SK-MEL-5 (cell line): ENCODE data around the gene HOXD1. TPM values are rescaled to one million over a fixed set of nuclear protein-coding genes. Genes with fewer than 3 reads are reported as not detected.

Experiments used
- DNase-seq: peaks from one replicate; pipeline ENCODE4 v3.0.0-alpha.2; 2016; ENCODE audit warnings: low read depth, low spot score
- in situ Hi-C: cut with HindIII; loops from 2 replicates; pipeline ENCODE4 v1.10.0; 2016; ENCODE audit warnings: low sequenced_read_pairs, high pct_unique_total_duplicates, low pct_unique_long_range_greater_than_20kb
- total RNA-seq: library from RNA; depleted of rRNA; stranded (reverse); fragments of >200 nt; shearing (Covaris generic); gene quantifications from 2 replicates; pipeline ENCODE4 v1.2.3, GENCODE V29; 2014

The HOXD1 gene
- total RNA-seq, 1 experiment from 2014 or later = 10.3 TPM

DNA sequence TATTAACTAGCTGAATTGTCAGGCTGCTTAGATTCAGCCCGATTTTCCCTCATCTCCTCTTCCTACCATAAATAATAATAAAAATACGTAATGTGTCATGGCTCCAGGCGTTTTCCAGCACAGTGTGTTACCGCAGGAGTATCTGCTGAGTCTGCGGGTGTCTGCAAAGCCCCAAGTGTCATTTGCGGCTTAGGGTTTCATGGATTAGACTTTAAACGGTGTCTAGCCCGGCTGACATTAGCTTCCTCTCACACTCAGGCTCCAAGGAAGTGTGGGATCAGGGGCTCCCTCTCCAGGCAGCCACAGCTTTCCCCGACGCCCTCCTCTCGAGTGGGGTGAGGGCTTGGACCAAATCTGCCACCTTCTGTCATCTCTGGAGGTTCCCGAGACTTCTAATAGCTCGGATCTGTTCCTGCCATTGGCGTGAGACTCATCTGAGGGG, 14.1 kb upstream of the HOXD1 start:
- DNase-seq = no peak
- in situ Hi-C loops = no loop called here

DNA sequence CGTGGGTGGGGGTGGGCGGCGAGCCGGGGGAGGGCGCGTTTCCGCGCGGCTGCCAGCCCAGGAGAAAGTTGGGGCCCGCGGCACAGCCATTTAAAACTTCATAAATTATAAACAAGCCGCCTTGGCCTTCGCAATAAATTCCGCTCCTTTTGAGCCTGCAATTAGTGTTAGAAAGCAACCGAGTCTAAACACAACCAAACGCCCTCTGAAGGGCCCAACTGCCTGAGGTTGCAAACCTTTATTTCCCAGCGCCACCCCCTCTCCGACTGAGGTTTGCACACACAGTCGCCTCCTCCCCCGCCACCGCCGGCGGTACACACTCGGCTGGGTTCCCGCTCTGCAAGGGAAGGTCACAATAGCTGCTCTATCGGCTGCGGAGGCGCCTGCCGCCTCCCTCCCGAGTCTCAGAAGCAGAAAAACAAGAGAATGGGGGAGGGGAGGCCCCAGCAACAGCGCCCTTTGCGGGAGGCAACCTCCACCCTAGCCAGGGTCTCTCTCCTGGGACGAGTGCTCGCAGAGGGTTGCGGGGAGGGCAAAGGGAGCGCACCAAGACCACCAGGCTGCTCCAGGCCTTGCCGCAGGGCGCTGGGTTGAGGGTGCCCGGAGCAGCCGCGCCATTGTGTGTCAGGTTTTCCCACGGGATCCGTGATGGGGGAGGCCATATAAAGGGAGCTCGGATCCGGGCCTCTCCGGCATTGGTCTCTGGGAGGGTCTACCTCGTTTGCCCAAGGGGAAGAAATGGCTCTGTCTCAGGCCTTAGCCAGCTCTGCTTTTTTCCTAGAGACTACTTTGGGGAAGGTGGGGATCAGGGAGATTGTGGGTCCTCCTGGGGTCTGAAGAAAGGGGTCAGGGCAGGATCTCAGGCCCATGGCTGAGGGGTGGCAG, 13.4 kb upstream of the HOXD1 start:
- in situ Hi-C loops = no loop called here
- no peak for DNase-seq

DNA sequence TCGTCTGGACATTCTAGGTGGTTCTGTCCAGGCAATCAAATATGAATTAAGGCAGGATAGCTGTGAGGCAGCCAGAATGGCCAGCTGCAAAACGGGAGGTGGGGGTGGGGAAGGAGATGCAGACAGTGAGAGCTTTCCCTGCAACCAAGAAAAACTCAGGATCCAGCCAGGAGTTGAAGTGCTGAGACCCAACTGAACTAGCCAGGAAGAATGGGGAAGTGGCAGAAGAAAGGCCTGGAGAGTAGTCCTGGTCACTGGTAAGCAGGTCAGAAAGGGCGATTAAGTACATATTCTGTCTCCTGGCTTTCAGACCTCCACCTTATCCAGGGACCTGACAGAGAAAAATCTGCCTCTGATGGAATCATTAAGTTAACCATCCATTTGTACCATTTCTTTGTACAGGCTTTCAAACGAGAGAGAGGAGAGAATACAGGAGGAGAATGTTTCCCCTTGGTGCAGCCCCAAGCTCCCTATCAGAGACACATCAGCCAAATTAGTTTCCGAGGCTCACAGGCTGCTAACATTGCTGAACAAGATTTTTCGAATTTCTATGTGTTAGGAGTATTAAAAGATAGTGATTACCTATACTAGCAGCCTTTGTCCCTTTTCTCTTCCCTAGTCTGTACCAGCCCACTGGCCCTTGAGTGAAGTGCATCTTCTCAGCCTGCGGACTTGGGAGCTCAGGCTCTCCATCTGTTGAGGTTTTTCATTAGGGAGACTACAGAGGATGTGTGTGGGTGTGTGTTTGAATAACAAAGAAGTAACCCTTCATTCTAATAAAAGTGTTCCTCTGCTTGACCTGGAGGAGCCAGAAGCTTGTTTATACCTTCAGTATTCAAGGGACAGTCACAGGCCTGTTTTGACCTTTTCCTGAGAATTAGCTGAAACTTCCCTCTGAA, 12.5 kb upstream of the HOXD1 start:
- DNase-seq = no peak
- in situ Hi-C loops = no loop called here

DNA sequence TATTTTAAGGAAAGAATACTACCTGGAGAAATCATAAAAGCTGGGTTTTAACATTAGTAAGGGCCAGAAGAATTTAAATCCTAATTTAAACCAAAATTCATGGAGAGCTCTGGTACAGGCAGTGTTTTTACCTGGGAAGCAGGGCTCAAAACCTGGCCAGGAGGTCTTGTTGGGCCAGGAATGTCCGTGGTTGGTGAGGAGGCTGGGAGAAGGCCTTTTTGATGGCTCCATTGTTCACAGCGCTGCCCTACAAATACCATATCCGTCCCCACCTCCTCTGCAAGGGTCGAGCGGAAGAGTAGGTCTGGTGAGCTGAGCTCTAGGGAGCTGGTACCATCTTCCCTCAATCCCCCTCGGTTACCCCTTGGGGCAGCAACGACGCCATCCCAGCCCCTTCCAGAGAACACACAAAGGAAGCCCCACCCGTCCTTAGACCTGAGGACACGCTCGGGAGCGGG, 10.9 kb upstream of the HOXD1 start:
- DNase-seq = no peak
- in situ Hi-C loops = no loop called here

DNA sequence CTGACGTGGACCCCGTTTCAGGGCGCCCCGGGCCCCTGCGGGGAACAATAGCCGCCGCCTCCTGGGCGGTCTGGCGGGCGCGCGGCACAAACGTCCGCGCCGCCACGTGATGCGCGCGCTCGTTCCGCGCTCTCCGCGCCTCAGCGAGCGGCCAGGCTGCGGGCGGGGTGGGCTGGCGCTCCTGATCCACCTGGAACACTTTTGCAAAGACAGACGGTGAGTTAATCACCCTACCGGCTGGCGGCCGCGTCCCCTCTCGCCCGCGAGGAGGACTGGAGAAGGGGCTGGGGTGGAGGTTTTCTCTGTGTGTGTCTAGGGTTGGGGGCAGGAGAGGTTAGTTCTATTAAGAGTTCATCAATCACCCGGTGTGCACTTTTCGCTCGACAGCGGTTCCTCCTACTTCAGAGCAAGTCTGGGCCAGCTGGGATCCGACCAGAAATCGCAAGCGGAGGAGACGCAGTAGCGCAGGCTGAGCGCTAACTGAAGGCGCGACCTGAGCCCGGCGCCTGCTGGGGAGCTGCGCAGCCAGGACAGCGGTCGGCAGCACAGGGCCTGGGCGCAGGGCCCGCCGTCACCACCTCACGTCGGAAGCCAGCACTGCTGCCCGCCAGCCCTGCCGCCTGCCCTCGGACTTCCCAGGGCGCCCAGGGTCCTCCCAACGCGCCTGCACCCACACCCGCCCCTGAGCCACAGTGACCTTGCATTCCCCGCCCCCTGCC, 10.3 kb upstream of the HOXD1 start:
- DNase-seq = no peak
- in situ Hi-C loops = no loop called here

DNA sequence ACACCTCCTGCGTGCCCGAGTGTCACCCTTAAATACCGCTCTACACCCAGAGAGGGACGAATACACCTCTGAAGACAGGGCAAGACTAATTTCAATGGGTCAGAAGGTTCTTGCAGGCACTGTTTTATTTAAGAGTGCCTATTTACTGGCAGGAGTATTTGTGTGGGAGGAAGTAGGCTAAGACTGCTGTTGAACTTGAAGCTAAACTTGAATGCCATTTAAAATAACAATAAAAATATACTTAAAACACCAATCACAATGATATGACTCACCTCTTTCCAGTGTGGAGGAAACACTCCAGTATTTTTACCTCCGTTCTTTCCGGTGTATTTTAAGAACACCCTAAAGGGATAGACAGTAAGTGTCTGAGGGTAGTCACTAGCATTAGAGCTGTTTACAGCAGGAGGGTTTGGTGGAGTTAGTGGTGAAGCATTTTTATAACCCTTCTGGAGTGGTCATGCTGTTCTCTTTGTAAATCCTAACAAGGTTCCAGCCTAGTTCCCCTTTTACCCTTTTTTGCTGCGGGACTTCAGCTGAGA, 9.6 kb upstream of the HOXD1 start:
- DNase-seq = no peak
- in situ Hi-C loops = no loop called here

DNA sequence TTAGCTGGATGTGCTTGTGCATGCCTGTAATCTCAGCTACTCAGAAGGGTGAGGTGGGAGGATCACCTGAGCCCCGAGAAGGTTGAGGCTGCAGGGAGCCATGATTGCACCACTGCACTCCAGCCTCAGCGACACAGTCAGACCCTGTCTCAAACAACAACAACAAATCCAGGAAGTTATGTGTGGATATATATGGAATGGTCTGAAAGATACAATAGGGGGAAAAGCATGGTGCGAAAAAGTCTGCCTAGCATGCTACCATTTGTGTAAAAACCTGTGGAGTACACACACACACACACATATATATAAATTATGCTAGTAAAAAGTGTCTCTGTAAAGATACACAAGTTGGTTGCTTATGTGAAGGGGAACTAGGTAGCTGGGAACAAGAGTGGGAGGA, 6.9 kb upstream of the HOXD1 start:
- in situ Hi-C loops = no loop called here
- no peak for DNase-seq

DNA sequence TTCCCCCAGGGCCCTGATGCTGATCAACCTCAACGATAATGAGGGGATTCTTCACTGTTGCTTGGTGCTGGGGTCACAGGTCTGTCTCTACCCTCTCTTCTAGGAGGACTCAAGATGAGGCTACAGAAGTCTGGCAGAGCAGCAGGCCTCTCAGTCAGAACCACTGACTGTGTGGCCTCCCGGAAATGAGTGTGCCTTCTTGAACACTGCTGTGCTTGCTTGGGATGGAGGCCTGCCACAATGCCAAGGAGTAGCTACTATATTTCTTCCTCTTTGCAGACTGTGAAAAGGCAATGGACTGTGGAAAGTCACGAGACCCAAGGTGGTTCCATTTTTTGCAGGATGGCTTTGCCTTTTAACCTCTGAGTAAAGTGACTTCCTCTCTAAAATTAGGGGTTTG, 5.8 kb upstream of the HOXD1 start:
- DNase-seq = no peak
- in situ Hi-C loops = no loop called here

DNA sequence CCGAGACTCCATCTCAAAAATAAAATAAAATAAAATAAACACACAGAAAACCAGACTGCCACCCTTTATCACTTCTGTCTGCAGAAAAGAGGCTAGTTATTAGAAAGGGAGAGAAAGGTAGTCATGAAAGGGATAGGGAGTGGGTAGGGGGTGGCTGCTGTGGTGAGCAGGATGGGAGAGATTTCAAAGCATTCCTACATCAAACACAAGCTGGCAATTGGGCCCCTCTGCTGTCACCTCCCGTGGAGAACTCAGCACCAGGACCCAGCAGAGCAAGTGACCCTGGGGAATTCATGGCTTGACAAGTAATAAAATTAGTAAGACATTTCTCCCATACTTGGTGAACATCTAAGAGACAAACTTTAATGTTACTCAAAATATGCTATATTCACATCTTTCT, 3.7 kb upstream of the HOXD1 start:
- in situ Hi-C loops = no loop called here
- no peak for DNase-seq

DNA sequence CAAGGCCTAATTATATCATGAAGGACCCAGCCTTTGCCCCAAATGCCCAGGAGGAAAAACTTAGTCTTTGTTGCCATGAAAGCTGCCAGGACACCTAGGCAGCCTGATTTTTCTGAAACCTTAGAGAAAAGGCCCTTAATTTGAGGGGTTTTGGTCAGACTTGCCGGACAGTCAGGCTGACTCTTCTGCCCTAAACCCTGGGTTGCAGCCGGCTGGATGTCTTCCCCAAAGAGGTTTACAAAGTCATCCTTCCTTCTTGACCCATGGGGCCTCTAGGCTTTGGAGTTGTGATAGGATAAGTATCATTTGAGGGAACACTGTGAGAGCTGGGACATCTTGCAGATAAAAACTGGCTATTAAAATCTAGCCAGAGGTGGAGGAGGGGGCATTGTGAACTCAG, 2.4 kb upstream of the HOXD1 start:
- no peak for DNase-seq
- in situ Hi-C loops = no loop called here

DNA sequence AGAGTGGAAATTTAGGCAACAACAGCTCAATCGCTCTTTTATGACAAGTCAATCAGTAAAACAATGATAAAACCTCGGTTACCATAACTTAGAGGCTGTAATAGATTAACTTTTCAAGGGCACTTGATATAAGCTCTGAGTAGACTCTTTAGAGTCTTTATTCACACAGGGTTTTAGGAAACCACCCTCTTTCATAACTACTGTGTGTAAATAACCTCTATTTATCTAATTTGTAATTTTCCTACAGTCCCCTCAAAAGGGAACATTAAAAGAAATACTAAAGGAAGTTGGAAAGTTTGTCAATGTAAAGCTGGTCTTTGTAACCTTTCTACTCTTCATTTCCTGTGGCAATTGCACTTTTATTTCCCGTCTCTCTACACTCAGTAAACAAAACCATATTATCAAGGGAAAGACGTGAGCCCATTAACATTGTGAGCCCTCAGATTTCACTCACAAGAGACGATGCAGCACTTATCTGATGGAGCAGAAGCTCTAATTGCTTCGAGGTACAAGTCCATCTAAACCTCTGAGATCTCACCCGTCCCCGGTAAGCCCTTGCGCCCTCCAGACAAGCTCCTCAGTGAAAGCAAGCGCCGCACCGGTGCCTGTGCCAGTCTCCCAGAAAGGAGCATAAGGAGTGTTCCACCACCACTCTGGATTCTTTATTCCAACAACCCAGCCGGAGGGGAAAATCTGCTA, 1.1 kb upstream of the HOXD1 start:
- DNase-seq = peak; percentile 42
- in situ Hi-C loops = no loop called here

DNA sequence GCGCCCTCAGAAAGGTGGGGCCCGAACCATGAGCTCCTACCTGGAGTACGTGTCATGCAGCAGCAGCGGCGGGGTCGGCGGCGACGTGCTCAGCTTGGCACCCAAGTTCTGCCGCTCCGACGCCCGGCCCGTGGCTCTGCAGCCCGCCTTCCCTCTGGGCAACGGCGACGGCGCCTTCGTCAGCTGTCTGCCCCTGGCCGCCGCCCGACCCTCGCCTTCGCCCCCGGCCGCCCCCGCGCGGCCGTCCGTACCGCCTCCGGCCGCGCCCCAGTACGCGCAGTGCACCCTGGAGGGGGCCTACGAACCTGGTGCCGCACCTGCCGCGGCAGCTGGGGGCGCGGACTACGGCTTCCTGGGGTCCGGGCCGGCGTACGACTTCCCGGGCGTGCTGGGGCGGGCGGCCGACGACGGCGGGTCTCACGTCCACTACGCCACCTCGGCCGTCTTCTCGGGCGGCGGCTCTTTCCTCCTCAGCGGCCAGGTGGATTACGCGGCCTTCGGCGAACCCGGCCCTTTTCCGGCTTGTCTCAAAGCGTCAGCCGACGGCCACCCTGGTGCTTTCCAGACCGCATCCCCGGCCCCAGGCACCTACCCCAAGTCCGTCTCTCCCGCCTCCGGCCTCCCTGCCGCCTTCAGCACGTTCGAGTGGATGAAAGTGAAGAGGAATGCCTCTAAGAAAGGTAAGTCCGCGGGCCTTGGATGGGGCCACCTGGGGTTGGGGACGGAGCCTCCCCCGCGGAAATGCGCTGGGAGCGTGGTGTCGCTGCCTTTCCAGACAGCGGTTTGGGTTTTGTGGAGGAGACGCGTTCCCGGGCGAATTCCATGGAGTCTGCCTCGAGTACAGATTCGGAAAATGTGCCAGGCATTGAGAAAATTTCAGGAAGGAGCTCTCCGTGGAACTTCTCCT, 559 bp downstream of the HOXD1 start:
- in situ Hi-C loops = no loop called here
- DNase-seq = no peak

DNA sequence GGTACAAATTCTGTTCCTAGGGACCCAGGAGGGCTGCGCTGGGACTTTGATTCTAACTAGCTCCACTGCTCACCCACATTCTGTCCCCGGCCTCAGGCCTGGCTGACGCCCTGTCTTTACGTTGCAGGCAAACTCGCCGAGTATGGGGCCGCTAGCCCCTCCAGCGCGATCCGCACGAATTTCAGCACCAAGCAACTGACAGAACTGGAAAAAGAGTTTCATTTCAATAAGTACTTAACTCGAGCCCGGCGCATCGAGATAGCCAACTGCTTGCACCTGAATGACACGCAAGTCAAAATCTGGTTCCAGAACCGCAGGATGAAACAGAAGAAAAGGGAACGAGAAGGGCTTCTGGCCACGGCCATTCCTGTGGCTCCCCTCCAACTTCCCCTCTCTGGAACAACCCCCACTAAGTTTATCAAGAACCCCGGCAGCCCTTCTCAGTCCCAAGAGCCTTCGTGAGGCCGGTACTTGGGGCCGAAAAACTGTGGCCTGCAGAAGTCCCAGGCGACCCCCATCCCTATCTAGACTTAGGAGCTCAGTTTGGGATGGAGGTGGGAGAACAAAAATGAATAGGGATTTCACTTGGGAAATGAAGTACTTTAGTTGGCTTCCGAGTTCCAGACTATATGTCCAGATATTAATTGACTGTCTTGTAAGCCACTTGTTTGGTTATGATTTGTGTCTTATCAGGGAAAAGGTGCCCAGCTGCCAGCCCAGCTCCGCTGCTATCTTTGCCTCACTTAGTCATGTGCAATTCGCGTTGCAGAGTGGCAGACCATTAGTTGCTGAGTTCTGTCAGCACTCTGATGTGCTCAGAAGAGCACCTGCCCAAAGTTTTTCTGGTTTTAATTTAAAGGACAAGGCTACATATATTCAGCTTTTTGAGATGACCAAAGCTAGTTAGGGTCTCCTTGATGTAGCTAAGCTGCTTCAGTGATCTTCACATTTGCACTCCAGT, 1.5 kb downstream of the HOXD1 start:
- in situ Hi-C loops = no loop called here
- DNase-seq = no peak

DNA sequence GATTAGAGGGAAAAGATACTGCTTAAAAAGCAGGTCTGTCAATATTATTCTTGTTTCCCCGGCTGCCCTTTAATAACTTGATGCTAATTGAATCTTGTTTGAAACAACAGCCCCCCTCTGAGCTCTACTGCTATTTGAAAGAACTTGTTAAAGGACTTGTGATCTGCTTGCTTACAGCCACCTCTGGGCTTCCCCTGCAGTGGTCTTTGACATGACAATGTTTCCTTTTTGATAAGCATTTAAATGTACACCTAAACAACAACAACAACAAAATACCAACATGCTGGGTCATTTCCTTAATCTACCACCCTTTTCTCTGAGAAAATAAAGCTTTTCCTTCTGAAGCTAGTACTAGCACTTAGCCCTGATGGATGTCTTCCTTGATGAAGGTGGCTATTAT, 3.9 kb downstream of the HOXD1 start:
- in situ Hi-C loops = no loop called here
- DNase-seq = no peak

DNA sequence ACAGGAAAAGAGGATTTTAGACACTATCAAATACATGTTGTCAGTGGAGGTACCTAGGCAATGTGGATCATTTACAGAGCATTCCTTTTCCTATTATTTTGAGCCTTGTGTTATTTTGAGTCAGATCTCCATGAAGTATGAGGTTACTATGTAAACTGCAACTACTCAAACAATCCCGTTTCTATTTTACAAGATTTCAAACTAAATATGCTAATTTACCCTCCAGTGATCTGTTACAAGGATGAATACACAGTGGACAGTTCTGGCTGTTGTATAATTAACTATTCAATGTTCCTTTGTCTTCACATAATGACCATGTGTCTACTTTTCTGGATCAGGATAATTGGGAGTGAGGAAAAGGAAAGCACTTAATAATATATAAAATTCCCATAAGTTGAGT, 4.6 kb downstream of the HOXD1 start:
- peak; percentile 67 for DNase-seq
- in situ Hi-C loops = no loop called here
